HG03060 (cell line): ENCODE data around the gene VWDE.

Experiments used
- ATAC-seq: cut with Tn5 transposase; IDR thresholded peaks from one replicate; pipeline ENCODE4 v1.9.1; 2021; ENCODE audit warnings: low read depth, moderate number of reproducible peaks; ENCODE audit not compliant: unreplicated experiment

VWDE gene

DNA sequence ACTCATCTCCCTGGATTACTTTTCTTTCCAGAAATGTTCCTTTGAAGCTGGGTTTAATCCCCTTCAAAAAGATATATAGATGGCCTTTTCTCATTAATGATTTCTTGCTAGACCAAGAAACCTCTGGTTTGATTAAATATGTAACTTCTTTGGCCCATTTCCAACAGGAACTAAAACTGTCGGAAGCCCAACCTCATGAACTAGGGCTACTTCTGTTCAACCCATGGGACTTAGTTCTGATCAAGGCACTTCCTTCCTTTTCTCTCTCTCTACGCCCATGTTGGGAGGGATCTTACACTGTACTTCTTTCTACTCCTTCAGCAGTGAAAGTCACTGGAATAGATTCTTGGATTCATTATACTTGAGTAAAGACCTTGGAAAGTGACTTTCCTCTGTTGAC lies 109.0 kb downstream of the VWDE start:
- no peak for ATAC-seq

DNA sequence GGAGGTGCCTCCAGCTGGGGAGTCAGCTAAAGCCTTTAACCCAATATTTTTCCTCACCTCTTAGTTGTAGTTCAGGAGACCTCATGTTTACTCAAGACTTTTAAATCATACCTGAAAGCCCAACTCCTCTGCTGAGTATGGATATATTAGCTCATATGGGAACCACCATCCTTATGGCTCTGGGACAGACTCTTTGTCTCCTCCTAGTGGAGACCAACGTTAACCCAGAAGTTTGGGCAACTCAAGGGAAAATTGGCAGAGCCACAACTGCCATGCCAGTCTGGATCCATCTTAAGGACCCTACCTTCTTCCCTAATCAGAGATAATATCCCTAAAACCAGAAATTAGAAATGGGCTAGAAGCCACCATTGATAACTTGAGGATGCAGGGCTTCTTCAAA lies 111.8 kb downstream of the VWDE start:
- ATAC-seq, result no peak

DNA sequence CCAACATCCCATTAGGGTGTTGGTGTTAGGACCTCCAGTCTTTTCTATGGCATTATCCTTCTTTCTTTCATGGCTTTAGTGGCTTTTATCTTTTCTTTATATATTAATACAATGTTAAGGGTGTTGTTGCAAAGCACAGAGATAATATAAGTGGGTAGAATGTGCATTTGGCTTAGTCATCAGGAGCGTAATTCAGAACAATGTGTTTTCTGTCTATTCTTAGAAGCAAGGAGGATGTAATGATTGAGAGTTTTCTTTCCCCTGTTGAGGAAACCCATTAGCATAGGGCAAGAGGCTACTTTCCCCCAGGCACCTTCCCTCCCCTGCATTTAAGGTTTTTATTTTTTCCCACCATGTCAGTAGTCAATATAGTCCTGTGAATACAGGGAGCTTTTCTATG lies 112.9 kb downstream of the VWDE start:
- no peak for ATAC-seq

GRCh38 chr7:12289996-12290395 lies 113.7 kb downstream of the VWDE start:
- ATAC-seq, result no peak

DNA sequence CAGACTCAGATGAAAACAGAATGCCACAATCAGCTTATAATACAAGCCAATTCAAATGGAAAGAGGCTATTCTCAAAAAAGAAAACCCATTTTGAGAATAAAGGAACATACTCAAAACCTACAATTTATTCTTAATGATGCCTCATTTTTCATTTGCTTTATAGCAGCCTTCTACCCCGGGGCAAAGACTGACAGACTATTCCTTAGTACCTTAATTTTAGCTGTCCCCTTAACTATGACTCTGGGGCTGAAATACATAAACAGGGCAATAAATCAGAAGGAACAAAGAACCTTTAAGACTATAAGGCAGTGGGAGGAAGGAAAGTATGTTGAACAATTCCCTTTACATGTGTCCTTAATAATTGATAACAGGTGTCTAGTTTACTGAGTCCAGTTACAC lies 115.8 kb downstream of the VWDE start:
- ATAC-seq, result no peak

DNA sequence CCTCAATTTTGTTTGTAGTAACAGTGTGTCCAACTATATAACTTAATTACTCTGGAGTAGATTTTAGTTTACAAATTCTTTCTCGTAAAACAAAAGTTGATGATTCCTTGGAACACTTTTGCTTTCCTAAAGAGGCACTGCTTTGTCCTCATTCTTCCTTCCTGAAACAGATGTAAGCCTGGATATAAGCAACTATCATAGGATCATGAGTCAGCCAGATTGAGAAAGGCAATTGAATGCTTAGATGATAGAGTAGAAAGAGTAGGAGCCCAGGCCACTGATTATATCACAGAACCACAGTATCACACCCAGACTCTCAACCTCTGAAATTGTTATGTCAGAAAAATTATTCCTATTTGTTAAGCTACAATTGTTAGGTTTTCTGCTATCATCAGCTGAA lies 122.6 kb downstream of the VWDE start:
- ATAC-seq, result no peak
